Measurements from ENCODE around the gene ABLIM3. TPM values are rescaled to one million over a fixed set of nuclear protein-coding genes. Genes with fewer than 3 reads are reported as not detected.

The ABLIM3 gene
- total and polyA plus RNA-seq, 2 of the 8 experiments (the other 6 are each of a cell fraction or from before 2014, with no cell fraction given): 0.36 to 0.56 TPM

GRCh38 chr5:149127394-149127955 lies 13.8 kb upstream of the ABLIM3 start:
- Histone ChIP-seq H4K91ac (replicated peaks; ENCODE audit: insufficient read length, low read length) (no peak overlapping the region), H2BK20ac (ENCODE audit: low read length) (no peak overlapping the region), H3K4me1 (replicated peaks in 1 of 4; ENCODE audit: control insufficient read depth in 3 of 4, insufficient read depth in 4 of 4, low read length in 3 of 4) (peaks cover 0 to 9% (median 0%) of the 10 kb centered on the region in 4 experiments; a peak in 3 of 7 replicates)

More at GRCh38 chr5:149127394-149127955, 13.8 kb upstream of the ABLIM3 start:
- Histone ChIP-seq H3K18ac (ENCODE audit: extremely low read depth, low read length) (no peak overlapping the region), H3K14ac (ENCODE audit: insufficient read length) (no peak overlapping the region), H4K20me1 (replicated peaks in 1 of 2; ENCODE audit: control insufficient read depth in 1 of 2, insufficient read depth in 2 of 2, low read length in 2 of 2) (no peaks in the 10 kb centered on the region), H3K56ac (replicated peaks; ENCODE audit: insufficient read length, low read depth, low read length) (no peak overlapping the region), H3K23ac (ENCODE audit: insufficient read length) (no peak overlapping the region), H3K9ac (replicated peaks in 1 of 4; ENCODE audit: extremely low read depth in 1 of 4, low read depth in 3 of 4, low read length in 3 of 4) (no peak overlapping the region), H2BK15ac (ENCODE audit: low read length) (no peak overlapping the region), H3K27me3 (replicated peaks in 1 of 4; ENCODE audit: control insufficient read depth in 3 of 4, extremely low read depth in 1 of 4, insufficient read depth in 3 of 4, low read length in 3 of 4) (no peaks in the 10 kb centered on the region), H3K79me2 (ENCODE audit: control insufficient read depth in 1 of 2, insufficient read depth in 2 of 2, low read length in 2 of 2) (no peaks in the 10 kb centered on the region), H4K8ac (ENCODE audit: extremely low read depth, insufficient read depth, low read length) (no peak overlapping the region), H3K27ac (ENCODE audit: low read depth, low read length) (no peak overlapping the region), H3K9me3 (ENCODE audit: insufficient read depth in 2 of 2, low read depth in 1 of 2, low read length in 1 of 2) (peaks cover 3 to 6% of the 10 kb centered on the region in 2 experiments; a peak in 1 of 4 replicates), H3K23me2 (ENCODE audit: low read depth, low read length) (no peaks in the 10 kb centered on the region), H3K4ac (replicated peaks; ENCODE audit: insufficient read length, low read depth, low read length) (no peak overlapping the region), H4K5ac (ENCODE audit: insufficient read length, low read depth, low read length) (no peak overlapping the region), H2BK5ac (ENCODE audit: low read depth, low read length) (no peak overlapping the region), H3K79me1 (ENCODE audit: low read depth, low read length) (no peaks in the 10 kb centered on the region), H3K4me3 (ENCODE audit: extremely low read depth in 1 of 4, insufficient read depth in 2 of 4, low read depth in 3 of 4, low read length in 4 of 4) (no peak overlapping the region), H2BK120ac (replicated peaks; ENCODE audit: low read depth, low read length) (no peak overlapping the region), H3K4me2 (ENCODE audit: insufficient read depth in 1 of 2, low read depth in 2 of 2, low read length in 2 of 2) (no peak overlapping the region), H2AFZ (ENCODE audit: low read length) (no peak overlapping the region), H2BK12ac (ENCODE audit: low read depth, low read length) (no peak overlapping the region), H2AK5ac (ENCODE audit: low read depth, low read length) (no peak overlapping the region), H3K36me3 (ENCODE audit: control insufficient read depth in 2 of 4, insufficient read depth in 4 of 4, low read length in 3 of 4) (no peaks in the 10 kb centered on the region)
- no peak for FAIRE-seq
- no peak for DNase-seq (ENCODE audit: low read depth in 1 of 2, low spot score in 2 of 2)
- CTCF ChIA-PET (ENCODE audit: partially characterized antibody): interaction anchor here (0.7 to 5.3 kb wide), 15 partner anchors 8 to 397 kb away, joined by 3 to 68 read pairs (median 4); no protein-coding TSS in a partner anchor
- POLR2A ChIA-PET (ENCODE audit: partially characterized antibody): no interaction called here
- no peak for TF ChIP-seq CTBP2 (IDR thresholded peaks at IDR 0.05; ENCODE audit: borderline replicate concordance, insufficient read depth, insufficient read length, low read length)
- 80% methylated on average over 3 of the region's 3 CpGs; no CpG with 5 or more reads in 1 of the 2 experiments for WGBS, 2 experiments (ENCODE audit: extremely low coverage in 1 of 2, insufficient coverage in 1 of 2, insufficient read length in 1 of 2, insufficient replicate concordance in 2 of 2, low coverage in 1 of 2, low lambda C conversion rate in 2 of 2, missing lambda C conversion rate in 1 of 2)
